Mammary microvascular endothelial cell (primary cell): ENCODE data around the gene LAP3. TPM values are rescaled to one million over a fixed set of nuclear protein-coding genes. Genes with fewer than 3 reads are reported as not detected.

Source experiments
- total RNA-seq: library from RNA; depleted of rRNA; stranded (reverse); fragments of >200 nt; gene quantifications from 2 replicates; pipeline ENCODE4 v1.2.3, GENCODE V29; 2015

The LAP3 gene
- total RNA-seq = 175 and 194 TPM in 2 replicates

DNA sequence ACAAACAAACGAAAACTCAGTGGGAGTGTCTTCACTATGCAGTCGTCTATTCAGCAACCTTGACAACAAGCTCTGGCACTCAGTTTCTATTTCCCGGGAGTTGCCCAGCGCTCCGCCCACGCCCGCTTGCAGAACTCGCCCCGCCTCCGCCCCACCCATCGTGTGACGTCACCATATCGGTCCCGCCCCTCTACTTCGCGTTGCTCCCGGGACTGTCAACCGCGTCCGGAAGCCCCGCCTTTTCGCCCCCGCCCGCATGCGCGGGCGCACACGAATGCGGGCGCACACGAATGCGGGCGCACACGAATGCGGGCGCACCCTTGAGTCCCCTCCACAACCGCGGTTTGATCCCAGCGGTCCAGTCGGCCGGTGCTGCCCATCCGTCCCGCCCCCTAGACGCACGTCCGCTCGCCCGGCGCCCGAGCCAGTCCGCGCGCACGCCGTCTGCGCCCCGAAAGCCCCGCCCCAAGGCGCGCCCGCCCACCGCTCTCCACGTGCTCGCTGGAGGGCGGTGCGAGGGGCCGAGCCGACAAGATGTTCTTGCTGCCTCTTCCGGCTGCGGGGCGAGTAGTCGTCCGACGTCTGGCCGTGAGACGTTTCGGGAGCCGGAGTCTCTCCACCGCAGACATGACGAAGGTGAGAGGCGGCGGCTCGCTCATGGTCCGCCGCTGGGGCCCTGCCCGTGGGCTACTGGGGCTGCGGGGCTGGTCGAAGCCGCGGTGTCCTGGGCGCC is at the start of gene LAP3:
Gene LAP3, plus strand, starts transcription at position 267 of the 733 bp plus-strand sequence. Its CDS starts 268 bp downstream, at position 535.

DNA sequence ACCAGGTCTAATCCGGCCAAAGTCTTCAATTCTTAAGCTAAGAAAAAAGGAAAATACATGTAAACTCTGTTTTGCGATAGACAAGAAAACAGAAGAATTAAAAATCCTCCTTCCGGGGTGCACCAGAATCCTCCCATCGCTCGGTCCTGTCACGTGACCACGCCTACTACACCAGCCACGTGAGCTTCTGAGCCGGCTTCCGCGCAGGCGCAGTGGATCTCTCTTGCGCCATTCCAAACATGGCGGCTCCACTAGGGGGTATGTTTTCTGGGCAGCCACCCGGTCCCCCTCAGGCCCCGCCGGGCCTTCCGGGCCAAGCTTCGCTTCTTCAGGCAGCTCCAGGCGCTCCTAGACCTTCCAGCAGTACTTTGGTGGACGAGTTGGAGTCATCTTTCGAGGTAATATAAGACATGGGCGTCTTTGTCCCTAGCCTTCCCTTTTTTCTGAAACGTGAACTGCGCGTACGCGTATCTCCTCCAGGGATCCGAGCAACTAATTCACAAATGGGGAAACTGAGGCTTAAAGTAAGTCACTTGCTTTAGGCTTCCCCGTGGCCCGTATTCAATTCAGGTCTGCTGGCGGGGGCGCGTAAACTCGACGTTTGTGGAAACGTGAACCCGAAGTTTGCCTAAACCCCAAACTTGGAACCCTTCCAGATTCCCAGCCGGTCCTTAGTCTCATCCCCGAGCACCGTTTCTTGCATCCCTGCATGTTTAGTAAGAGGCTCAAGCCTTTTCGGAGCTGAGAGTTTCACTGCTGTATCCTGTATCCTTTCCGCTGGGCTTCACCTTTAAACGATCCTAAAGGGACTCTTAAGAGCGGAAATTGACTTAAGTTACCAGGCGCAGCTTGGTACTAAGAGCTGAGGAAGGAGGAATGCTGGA is 37.7 kb downstream of the LAP3 start, which contains the start of gene MED28:
Gene MED28, plus strand, starts transcription at position 226 of the 884 bp plus-strand sequence. Its CDS starts 14 bp downstream, at position 240.

Other genes starting within 250 kb of the LAP3 start
- 12.7 and 15.1 TPM in 2 replicates for gene QDPR, start 65.1 kb upstream of the LAP3 start, total RNA-seq
- not detected in 2 replicates for gene CLRN2, start 62.0 kb upstream of the LAP3 start, total RNA-seq
- 9.0 and 13.0 TPM in 2 replicates for gene MED28, start 37.4 kb downstream of the LAP3 start, total RNA-seq
- not detected in 2 replicates for gene FAM184B, start 204.4 kb downstream of the LAP3 start, total RNA-seq
- 15.4 and 16.3 TPM in 2 replicates for gene DCAF16, start 233.6 kb downstream of the LAP3 start, total RNA-seq
- 45.1 and 47.1 TPM in 2 replicates for gene NCAPG, start 233.8 kb downstream of the LAP3 start, total RNA-seq